Coronary artery (tissue), 2 donors: Measurements from ENCODE around the gene WDR7.

ENCODE experiments used
- DNase-seq: peaks from one replicate; pipeline ENCODE4 v3.0.0-alpha.2; 2017; ENCODE audit warnings: low spot score
- H3K27ac ChIP-seq, 2 donors: fragments of 200-600 bp; sonication (generic); one replicate each; pipeline ENCODE4 v1.5.1; 2016 to 2019
- H3K4me3 ChIP-seq: fragments of 200-600 bp; sonication (generic); 2 replicates; pipeline ENCODE4 v1.5.1; 2016; ENCODE audit warnings: mild to moderate bottlenecking, moderate library complexity
- TF ChIP-seq, protein P1 (sequence below): fragments of 200-600 bp; sonication (generic); IDR thresholded peaks from one replicate; pipeline ENCODE4 v1.5.1; 2019; ENCODE audit warnings: antibody characterized with exemption

The WDR7 gene

DNA sequence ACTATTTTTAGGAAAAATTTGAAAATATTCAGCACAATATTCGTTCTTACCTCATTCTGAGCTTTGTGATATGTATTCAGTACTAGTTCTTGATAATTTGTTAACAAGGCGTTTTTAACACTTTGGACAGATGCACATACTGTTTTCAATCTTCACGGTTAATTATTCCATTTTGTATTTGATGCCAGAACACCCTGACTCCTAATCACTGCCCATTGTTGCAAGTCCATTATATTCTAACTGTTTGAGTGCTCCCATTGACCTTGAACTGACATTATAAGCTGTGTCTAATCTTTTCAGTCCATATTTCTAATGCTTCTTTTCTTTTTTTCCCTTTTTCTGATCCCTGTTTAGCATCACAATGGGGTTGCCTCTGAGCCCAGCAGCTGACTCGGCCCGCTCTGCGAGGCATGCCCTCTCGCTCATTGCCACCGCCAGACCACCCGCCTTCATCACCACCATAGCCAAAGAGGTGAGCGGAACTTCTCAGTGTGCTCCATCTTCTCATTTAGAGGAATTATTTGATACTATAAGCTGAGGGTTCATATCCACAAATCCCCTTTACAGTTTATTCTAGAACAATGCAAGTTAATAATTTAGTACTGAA, 284.4 kb downstream of the WDR7 start:
- no peak for DNase-seq
- no peak overlapping the region for H3K4me3 ChIP-seq
- TF ChIP-seq, protein P1, sequence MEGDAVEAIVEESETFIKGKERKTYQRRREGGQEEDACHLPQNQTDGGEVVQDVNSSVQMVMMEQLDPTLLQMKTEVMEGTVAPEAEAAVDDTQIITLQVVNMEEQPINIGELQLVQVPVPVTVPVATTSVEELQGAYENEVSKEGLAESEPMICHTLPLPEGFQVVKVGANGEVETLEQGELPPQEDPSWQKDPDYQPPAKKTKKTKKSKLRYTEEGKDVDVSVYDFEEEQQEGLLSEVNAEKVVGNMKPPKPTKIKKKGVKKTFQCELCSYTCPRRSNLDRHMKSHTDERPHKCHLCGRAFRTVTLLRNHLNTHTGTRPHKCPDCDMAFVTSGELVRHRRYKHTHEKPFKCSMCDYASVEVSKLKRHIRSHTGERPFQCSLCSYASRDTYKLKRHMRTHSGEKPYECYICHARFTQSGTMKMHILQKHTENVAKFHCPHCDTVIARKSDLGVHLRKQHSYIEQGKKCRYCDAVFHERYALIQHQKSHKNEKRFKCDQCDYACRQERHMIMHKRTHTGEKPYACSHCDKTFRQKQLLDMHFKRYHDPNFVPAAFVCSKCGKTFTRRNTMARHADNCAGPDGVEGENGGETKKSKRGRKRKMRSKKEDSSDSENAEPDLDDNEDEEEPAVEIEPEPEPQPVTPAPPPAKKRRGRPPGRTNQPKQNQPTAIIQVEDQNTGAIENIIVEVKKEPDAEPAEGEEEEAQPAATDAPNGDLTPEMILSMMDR, result no peak
- no peak overlapping the region for H3K27ac ChIP-seq

DNA sequence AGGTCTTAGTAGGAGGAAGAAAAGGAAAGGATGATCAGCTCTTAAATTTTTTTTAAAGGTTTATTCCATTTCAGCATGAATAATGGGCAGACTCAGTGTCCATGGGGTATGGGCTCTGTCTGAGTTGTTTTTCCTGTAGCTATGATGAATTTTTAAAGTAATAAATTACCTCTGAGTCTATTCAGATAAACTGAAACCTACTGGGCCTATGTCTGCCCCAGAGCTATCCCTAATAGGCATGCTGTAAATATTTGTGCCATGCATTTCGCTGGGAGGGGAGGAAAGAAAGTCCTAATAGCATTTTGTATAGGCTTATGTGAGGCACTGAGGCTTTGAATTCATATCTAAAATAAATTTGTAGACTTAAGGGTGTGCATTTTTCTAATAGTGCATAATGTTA, 285.3 kb downstream of the WDR7 start:
- Histone ChIP-seq H3K27ac (no peak overlapping the region), H3K4me3 (no peak overlapping the region)
- TF ChIP-seq, protein P1, result no peak
- no peak for DNase-seq

DNA sequence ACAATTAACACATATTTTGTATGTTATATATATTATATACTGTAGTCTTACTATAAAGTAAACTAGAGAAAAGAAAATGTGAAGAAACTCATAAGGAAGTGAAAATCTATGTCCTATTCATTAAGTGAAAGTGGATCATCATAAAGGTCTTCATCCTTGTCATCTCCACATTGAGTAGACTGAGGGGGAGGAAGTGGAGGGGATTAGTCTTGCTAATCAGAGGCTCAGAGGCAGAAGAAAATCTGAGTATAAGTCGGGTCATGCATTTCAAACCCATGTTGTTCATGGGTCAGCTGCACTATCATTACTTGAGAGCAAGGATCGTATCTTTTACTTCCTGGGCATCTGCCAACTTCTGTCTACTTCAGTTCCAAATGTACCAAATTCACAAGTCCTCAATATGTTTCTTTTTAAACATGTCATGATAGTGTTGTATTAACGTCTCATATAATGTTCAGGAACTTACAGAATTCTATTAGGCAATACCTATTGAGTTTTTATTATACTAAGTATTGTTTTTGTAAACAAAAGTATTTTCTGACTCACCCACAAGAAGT, 286.8 kb downstream of the WDR7 start:
- no peak for DNase-seq
- Histone ChIP-seq H3K27ac (no peak overlapping the region), H3K4me3 (no peak overlapping the region)
- TF ChIP-seq, protein P1, result no peak

DNA sequence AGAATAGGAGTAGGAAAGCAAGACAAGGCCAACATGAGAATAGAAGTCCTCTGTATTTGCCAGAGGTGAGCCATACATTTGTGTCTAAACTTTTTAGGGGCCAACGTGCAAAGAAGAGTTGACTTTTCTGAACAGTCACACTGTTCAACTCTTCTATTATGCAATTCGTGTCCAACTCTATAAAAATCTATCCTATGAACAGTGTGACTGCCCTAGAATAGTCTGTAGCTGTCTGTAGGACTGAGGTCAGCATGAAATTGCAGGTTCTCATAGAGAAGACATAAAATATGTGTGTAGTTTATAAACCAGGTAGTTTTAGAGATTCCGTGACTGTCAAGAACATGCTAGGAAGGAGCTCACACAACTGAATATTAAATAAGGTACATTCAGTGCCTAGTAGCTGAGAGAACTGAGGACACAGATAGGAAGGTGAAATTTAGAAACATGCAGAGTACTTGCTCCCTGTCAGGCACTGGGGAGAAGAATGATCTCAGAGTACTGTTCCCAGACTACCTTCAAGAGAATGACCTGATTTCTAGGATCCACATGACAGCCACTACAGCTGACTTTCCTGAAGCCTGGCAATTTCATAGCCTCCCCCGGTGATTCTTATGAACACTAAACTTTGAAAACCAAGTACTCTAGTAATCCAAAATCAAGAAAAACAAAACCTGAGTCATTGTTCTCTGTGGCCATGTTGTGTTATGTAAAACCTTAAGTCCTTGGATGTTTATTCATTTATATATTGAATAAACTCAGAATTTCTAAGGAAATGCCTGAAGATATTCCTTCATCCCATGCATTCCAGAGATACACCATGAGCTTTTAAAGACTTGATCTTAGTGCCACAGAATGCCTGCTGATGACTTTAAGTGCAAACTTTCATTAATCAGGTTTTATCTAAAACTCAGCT, 294.3 kb downstream of the WDR7 start:
- no peak for DNase-seq
- Histone ChIP-seq H3K4me3 (no peak overlapping the region), H3K27ac (no peak overlapping the region)
- TF ChIP-seq, protein P1, result no peak

DNA sequence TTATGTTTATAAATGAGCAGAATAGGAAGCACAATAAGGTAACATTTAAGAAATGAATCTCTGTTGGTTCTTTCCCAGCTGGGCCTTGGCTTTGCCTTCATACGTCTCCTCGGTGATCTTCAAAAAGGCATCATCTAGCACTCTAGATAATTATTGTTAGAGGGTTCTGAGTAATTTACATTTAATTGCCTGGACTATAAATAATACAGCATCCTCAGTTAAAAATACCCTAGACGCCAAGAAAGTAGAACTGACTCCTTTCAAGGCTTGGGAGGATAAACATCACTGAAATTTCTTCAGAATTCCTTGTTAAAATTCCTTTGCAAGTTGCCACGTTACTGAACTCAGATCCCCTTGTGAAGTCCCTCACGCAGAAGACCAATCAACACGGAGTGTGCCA, 296.1 kb downstream of the WDR7 start:
- Histone ChIP-seq H3K27ac (no peak overlapping the region), H3K4me3 (no peak overlapping the region)
- TF ChIP-seq, protein P1, result no peak
- no peak for DNase-seq

DNA sequence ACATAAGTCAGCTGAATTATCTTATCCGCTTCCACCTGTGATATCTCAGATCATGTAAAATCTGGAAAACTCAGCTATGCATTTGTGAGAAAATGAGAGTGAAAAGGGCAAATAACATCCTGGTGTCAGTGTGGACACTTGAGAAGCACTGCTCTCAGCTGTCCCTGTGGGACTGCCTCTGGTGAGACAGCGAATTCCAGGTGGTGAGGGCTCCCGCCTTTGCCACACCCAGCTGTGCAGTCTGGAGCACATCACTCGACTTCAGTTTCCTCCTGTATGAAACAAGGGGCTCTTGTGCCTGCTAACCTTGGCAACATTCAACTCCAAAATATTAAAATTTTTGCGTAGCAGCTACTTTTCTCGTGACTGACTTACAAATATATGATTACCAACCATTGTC, 300.9 kb downstream of the WDR7 start:
- DNase-seq, result no peak
- no peak overlapping the region for H3K27ac ChIP-seq
- TF ChIP-seq, protein P1, result no peak
- H3K4me3 ChIP-seq, result no peak overlapping the region
